ENCODE measurements around the gene ART3.

ART3 gene

DNA sequence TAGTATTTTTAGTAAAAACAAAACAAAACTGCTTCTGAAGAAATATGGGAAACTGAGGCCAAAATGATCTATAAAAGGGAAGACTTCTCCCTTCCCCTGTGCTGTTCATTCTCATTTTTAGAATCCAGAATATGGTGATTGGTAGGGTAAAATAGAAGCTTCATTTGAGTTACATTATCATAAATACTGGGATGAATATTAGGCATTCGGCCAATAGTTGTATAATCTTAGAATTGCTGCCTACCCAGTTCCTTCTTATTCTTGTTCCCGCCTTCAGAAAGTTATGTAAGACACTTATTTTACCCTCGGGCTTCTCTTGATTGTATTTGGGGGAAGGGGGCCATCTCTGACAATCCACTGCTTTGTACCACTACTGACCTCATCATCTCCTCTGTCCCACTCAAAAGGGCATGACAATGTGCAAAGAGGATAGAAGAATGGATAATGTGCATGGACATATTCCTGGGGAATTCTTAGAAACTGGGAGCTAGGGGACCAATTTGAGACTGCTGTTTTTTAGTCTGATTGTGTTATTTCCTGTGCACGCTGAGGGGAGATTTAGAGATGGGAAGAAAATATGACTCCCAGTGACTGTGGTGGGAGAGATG is 588 bp downstream of the ART3 start:
- DNase-seq: peak in 1 of 2 donors; percentile 14

DNA sequence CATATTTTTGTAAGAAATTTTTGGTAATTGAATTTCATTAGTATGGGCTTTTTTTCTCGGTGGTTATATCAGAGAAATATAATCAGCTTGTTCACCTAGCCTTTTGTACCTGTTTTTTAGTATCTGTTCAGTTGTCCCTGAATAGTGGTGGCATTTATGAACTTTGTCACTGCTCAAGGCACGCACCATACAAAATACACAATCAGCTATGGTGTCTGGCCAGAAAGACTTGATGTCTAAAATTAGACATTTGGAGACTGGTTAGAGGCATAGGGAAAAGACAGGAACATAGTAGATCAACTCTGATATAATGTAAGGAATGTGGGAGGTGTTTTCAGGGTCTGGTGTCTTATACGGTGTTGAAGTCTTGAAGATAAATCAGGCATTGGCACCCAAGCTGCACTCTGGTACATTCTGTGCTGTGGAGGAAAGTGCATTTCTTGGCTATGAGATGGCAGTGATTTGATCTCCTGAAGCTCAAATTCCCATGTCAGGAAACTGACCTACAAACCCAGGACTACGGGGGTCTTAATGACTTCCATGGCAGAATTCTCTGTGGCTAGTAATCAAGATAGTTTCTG is 3.6 kb downstream of the ART3 start:
- no peak for DNase-seq

DNA sequence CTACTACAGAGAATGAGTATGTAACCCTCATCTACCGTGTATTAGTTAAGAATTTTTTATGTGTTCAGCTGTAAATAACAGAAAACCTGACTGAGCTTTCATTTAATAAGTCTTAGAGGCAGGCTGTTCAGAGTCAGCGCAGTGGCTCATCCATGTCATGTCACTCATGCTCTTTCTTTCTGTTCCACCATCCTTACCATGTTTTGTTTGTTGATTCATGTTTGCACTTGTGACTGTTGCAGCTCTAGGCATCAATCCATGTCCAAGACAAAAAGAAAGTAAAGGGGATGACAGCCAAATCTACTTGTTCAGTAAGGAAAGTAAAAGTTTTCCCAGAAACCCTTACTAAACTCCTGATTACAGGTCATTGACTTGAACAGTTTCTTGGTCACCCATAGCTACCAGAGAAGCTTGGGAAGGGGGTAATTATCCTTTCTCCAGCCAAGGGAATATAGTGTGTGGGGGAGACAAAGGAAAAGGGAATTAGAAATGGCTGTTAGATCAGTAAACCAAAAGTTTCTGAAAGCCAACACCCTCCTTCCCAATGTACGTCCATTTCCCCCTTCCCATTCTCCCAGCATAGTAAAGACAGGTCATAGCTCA is 9.0 kb downstream of the ART3 start:
- no peak for DNase-seq

DNA sequence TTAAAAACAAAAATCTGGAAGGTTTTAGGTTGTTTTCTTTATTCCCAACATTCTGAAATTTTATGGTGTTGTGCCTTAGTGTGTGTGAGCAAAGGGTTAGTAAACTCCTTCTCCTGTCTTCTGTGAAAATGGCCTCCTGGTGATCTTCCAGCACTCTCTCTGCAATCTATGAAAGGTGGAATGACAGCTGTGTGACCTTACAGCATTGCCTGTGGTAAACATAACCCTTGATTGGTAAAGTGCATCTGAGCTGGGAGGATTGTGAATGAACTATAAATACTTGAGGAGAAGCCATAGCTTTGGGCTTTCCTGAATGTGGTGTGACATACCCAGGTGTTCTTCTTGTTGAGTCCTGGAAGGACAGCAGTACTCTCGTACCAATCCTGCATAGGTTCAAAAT is 10.0 kb downstream of the ART3 start:
- no peak for DNase-seq

DNA sequence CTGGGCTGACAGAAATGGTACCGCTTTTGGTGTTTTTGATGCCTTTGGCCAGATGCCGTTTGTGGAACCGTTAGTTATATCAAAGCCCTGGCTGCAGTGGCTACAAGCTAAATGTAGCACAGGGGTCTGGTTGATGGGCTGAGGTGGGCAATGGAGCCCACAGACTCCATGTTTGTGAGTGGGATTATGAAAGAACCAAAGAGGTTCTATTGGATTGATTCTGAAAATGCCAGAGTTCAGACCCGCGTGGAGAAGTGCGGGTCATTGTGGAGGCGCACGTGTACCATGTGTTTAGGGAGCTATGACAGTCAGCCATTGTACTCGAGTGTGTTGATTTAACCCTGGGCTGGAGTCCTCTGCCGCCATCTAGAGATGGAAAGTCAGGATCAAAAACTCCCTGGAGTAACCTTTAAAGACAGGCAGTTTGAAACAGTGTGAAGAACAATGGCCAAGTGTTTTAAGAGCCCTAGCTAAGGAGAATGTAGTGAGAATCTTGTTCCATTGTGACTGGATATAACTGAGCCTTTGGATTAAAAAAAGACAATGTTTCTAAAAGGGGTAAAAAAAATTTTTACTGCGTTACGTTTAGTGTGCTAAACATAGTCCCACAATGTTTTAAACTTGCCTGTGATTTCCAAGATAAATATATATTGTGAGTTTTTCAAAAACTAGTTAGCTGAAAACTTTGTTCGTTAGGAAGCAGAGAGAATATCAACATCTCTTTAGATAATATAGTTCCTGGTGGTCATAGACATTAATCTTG is 12.7 kb downstream of the ART3 start:
- peak; percentile 50 to 66 for DNase-seq

DNA sequence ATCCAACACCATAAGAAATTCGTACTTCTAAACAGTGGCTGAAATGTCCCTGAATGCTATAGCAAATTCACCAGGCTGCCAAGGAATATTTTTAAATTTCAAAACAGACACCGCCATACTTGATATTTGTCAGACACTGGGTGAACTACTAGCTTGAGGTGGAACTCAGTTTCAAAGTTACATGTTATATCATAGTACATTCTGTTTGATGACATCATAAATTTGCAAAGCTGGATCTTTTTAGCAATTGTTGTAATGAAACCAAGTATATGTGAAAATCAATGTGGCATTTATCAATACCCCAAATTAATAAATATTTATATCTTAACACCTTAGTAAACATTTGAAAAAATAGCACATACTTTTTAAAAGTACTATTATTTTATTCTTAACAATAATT is 14.2 kb downstream of the ART3 start:
- no peak for DNase-seq

DNA sequence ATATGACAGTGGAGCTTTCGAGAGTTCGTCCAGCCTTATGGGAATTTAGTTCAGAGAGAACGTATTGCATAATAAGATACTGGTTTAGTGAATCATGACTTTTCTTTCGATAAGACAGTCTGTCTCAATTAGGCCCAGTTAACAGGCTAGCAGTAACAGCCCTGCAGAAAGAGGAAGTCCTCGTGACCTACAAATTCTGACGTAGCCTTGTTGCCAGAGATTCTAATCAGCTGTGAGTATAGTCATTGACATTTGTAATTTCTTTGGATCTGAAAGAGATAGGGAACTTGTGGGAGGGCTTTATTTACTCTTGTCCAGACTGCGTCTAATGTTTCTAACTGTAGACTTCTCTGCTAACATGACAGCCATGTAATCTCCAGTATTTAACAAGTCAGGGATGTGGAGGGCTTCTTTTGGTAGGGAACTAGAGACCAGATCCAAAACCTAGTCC is 15.8 kb downstream of the ART3 start:
- DNase-seq: peak; percentile 97 to 98

DNA sequence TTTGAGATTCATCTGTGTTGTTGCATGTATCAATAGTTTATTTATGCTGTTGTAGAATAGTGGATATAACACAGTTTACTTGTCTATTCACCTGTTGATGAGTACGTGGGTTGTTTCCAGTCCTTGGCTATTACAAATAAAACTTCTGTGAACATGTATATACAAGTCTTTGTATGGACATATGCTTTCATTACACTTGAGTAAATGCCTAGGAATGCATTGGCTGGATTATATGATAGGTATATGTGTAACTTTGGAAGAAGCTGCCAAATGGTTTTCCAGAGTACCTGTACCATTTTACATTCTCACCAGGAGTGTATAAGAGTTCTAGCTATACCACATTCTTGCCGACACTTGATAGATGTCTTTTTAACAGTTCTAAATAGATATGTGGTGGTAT is 16.5 kb downstream of the ART3 start:
- DNase-seq: no peak

DNA sequence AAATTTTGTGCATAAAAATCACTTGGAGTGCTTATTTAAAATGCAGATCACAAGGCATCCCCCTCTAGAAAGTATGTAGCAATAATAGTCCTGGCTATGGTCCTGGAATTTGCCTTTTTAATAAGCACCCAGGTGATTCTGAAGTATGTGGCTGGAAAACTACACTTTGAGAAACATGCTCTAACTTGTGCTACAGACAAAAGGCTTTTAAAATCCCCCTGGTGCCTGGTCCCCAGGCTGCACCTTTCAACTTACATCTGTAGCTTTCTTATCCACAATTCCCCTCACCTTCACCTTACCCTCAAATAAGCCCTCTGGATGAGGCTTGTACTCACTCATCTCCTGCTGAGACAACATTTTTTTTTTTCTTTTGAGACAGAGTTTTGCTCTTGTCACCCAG is 21.1 kb downstream of the ART3 start:
- no peak for DNase-seq

DNA sequence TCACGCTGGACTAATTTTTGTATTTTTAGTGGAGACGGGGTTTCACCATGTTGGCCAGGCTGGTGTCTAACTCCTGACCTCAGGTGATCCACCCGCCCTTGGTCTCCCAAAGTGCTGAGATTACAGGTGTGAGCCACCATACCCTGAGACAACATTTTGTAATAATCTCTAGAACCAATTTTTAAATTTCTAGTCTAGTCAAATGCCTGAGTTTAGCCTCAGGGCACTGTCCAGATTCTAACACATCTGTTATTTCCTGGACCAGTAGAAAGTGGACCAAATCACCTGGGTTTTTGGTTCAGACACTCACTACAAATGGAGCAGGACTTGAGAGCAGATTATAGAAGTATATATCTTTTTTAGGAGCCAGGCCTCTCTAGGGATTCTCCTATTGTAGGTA is 21.6 kb downstream of the ART3 start:
- DNase-seq: no peak

DNA sequence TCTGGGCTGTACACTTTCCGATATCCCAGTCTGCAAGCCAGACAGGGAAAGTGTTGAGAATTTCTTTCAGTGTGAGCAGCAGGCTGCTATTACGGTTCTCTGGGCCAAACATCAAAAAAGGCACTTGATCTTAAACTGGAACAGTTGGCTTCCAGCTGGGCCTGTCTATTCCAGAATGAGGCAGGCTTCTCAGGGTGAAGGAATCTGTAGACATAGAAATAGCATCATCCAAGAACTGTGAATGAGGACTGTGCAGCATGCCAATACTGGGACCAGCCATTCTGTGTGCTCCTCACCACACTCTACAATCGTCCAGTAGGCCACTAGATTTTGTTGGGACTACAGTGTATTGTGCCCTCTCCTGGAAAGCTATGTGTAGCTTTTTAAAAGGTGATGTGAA is 31.1 kb downstream of the ART3 start:
- no peak for DNase-seq

DNA sequence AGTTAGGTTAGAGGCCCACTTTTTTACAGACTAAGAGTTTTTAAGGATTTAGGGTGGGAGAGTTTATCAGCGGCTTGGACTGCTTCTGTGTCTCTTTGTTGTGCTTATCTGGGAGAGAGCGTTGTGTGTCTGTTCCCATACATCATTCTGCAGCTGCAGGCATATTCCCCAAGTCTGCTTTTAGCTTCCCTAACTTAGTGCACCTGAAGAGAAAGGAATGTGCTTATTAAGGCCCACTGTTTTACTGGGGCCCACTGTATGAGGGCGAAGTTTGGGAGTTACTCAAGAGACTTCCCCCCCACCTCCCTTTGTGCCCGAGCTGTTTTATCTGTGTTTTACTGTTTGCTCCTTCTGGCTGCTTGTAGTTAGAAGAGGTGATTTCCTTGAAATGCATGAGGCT is 31.9 kb downstream of the ART3 start:
- no peak for DNase-seq

DNA sequence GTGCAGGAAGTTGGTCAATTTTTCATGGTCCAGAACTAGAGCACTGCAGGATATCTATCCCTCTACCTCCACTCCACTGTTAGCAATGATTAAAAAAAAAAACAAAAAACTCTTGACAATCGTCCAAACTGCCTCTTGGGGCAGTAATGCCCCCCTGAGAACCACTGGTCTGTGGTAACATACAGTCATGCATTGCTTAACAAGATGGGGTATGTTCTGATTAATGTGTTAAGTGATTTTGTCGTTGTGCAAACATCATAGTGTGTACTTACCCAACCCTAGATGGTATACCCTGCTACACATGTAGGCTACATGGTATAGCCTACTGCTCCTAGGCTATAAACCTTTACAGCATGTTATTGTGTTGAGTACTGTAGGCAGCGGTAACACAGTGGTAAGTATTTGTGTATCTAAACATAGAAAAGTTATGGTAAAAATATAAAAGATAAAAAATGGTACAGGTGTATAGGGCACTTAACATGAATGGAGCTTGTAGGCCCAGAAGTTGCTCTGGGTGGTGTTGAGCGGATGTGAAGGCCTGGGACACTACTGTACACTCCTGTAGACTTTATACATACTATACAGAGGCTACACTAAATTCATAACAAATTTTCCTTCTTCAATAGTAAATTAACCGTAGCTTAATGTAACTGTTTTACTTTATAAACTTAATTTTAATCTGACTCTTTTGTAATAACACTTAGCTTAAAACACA is 34.1 kb downstream of the ART3 start:
- DNase-seq: peak; percentile 12 to 46

DNA sequence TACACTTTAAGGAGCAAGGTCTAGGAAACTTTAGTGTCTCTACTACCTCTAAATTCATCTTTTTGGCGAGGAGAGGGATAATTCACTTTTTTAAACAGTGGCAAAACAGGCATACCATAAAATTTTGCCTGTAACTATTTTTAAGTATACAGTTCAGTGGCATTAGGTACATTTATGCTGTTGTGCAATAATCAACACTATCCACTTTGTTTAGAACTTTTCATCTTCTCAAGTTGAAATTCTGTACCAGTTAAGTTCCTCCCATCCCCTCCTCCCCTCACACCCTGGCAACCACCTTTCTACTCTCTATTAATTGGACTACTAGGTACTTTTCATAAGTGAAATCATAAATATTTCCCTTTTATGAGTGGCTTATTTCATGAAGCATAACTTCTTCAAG is 42.3 kb downstream of the ART3 start:
- no peak for DNase-seq

DNA sequence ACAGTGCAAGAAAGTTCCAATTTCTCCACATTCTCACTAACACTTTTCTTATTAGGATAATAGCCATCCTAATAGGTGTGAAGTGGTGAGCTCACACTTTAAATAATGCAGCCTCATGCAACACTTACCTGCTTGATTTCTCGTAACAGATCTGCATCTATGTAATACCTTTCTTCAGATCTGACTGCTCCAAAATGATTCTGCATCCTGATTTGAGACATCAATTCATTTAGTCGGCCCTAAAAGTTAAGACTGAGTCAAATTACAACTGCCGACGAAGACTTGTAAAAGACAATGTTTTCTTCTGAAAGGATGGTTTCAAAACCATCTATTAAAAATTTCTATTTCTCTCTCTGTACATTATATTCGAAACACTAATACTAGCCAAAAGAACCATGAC is 43.0 kb downstream of the ART3 start:
- DNase-seq: no peak

DNA sequence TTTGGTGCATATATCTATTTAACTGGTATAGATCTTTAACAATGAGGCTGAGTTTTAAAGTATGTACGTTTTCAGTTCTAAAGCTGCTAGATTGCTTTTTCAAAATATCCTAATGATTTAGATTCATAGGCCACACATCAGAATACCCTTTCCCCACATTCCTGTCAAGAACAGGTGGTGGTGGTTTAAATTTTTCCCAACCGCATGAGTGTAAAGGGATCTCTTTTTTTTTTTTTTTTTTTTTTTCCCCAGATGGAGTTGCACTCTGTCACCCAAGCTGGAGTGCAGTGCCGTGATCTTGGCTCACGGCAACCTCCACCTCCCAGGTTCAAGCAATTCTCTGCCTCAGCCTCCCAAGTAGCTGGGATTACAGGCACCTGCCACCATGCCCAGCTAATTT is 45.7 kb downstream of the ART3 start:
- no peak for DNase-seq

DNA sequence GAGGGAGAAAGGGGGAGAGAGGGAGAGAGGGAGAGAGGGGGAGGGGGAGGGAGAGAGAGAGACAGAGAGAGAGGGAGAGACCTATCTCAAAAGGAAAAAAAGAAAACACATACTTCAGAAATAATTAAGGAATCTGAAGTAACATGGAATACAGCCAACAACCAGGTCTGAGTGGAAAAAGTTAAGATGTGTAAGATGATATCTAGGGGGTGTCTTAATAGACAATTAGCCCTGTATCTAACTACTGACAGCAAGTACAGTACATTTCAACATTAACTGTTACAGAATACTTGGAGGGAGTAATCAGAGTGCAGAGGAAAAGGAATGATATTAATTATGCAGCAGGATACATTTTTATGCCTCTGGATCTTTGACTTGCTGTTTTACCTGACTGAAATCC is 51.3 kb downstream of the ART3 start:
- no peak for DNase-seq

DNA sequence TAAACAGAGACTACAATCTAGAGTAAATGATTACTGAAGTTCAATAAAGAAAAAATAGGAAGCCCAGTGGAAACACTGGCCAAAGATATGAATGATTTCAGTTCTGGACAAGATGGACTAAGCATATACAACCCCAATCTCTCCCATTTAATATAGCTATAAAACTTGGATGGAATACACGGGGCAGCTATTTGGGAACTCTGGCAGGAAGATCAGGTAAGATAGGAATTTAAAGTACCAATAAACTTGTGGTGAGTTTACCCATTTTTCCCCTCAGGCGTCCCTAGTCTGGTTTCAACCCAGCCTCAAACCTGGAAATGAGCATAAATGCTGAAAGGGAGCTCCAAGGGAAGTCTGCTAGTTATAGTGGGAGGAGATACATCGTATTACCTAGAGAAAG is 53.2 kb downstream of the ART3 start:
- DNase-seq: no peak

DNA sequence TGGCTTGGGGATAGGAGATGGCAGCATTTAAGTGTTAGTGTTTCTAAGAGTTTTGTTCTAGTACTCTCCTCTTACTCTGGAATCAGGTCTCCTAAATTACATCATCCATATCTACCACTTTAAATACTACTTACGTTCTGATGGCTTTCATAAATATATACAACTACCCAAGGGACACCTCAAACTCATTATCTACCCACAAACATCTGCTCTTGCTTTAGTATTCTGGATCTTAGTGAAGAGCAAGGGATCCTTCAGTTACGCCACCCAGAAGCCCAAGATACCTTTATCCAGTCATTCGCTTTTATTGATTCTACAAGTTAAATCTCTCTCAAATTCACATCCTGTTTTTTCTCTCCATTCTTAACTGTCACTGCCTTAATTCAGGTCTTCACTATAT is 66.7 kb downstream of the ART3 start:
- DNase-seq: no peak

DNA sequence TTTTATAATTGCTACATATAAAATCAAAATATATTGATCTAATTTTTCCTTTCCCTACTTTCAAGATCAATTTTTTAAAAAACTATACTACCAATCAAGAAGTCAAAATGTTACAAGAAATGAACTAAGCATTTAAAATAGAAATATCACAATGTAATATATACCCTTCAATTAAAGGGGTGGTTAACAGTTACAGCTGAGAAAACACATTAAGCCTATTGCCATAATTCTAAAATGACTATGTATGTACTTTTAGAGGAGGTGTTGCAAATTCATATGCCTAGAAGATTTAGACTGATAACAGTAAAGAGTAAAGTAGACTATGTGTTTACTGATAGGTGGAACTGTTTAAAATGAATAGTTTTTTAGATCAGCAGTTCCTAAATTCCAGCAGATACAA is 70.0 kb downstream of the ART3 start:
- DNase-seq: no peak

DNA sequence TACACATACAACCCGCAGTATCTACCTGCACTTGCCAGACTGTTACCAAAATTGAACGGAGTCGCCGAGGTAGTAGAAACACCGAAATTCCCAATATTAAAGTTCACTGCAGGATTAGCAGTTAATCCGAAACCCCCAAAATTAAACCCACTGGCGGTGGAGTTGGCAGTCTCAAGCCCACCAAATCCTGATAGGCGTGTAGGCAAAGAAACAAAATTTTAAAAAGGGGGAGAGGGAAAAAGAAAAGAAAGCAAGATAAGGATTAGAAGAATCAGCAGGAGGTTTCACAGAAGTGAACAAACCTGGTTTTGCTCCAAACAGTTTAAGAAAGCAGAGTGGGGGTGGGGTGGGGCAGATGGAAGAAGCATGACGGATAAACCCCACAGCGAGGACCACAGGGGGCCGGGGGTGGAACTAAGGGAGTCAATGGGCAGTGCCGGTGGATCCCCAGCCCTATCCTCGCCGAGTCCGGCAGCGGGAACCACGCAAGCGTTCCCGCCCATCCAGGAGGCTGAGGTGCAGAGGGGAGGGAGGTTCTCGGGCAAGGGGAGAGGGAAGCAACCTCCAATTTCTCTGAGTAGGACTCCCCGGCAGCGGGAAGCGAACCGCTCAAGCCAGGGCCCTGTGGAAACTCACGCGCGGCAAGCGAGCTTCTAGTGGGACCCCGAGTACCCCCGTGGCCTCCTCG is 73.1 kb downstream of the ART3 start:
- DNase-seq: peak; percentile 45 to 55

DNA sequence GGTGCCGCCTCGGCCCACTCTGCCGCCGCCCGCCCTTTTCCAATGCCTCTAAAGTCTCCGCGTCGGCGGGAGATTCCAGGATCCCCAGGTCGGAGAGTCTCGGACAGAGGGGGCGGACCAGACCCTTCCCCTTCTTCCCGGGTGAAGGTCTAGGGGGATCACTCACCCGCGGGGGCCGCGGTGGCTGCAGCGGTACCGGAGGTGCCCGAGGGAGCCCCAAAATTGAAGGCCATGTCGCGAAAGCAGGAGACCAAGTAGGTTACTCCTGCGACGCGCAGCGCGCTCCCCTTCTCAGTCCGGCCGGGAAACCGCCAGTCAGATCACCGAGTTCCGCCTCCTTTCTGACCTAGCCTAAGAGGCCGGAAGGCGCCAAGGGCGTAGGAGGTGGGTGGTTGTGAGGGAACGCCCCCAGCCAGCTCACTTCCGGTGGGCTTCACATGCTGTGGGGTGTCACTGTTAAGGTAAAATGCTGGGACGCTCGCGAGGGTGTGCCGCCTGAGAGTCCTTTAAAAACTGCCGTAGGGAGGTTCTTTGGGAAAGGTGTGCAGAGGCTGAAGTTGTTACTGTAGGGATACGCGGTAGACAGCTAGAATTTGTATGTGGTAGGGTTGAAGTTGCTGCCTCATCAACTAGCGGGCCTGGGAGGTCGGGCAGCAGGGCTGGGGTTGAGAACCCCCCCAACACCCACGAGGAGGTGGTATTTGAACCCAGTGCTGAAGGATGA is 73.8 kb downstream of the ART3 start, which contains the start of gene NUP54:
Gene NUP54 (minus strand): TSS at position 256 of the 724 bp plus-strand sequence. CDS start 23 bp downstream, at position 233.
- peak; percentile 98 for DNase-seq
